ENCODE data around the gene TUBB4B. TPM values are rescaled to one million over a fixed set of nuclear protein-coding genes. Genes with fewer than 3 reads are reported as not detected.
A peak's percentile ranks its signal among the peaks of the same experiment; 100 is the strongest.

TUBB4B gene
- total RNA-seq, 2 donors from 2014 or later: 332 to 432 TPM

DNA sequence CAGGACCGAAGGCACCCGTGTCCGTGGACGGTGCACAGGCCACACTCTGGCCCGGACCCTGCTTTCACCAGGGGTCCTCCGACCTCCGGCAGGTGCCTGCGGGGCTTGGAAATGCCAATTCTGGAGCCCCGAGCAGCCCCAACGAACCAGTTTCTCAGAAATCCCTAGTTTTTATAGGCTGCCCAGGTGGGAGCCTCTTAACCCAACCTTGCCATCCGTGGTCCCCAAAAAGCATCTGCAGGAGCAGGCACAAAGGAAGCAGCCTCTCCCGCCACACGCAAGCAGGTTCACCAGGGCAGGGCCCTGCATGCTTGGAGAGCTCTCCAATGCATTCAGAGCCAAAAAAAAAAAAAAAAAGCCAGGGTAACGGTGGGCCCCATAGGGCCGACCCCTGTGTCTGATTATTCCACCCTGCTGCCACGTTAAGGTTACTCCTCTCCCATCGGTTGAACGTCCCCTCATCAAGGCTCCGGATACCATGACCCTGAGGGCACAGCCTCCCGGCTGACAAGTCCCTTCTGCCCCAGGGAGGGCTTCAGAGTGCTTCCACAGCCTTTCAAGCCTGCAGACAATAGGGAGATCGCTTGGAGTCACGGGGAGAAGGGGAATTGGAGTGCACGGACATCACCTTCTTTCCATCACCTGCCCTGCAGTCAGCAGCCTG, 39.8 kb upstream of the TUBB4B start:
- DNase-seq (ENCODE audit: low spot score) (no peak), ATAC-seq (no peak)
- H3K27me3 Mint-ChIP-seq: no peaks in the 10 kb centered on the region
- H3K4me1 Mint-ChIP-seq (ENCODE audit: low read depth in 2 of 2): peaks cover 22 to 24% of the 10 kb centered on the region in 2 donors
- peaks cover under 1% of the 10 kb centered on the region for H3K36me3 Mint-ChIP-seq
- peak overlapping the region; percentile 80 for H3K4me3 Mint-ChIP-seq
- H3K27ac Mint-ChIP-seq: peak overlapping the region; percentile 77 to 78
- no peaks in the 10 kb centered on the region for H3K9me3 Mint-ChIP-seq

DNA sequence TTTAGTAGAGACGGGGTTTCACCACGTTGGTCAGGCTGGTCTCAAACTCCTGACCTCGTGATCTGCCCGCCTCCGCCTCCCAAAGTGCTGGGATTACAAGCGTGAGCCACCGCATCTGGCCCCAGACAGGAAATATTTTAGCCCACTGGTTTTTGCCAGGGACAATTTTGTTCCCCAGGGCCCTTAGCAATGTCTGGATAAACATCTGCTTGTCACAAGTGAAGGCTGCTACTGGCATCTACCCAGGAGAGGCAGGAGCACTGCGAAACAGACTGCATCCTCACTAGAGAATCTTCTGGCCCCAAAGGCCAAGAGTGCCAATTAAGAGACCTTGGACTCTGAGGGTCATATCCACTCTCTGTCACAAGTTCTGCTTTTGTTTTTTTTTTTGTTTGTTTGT, 38.1 kb upstream of the TUBB4B start:
- Mint-ChIP-seq H3K9me3 (no peaks in the 10 kb centered on the region), H3K4me3 (no peak overlapping the region), H3K27ac (no peak overlapping the region), H3K36me3 (peaks cover 14% of the 10 kb centered on the region), H3K27me3 (no peaks in the 10 kb centered on the region), H3K4me1 (ENCODE audit: low read depth in 2 of 2) (peaks cover 37 to 38% of the 10 kb centered on the region in 2 donors)
- no peak for DNase-seq (ENCODE audit: low spot score)
- no peak for ATAC-seq

DNA sequence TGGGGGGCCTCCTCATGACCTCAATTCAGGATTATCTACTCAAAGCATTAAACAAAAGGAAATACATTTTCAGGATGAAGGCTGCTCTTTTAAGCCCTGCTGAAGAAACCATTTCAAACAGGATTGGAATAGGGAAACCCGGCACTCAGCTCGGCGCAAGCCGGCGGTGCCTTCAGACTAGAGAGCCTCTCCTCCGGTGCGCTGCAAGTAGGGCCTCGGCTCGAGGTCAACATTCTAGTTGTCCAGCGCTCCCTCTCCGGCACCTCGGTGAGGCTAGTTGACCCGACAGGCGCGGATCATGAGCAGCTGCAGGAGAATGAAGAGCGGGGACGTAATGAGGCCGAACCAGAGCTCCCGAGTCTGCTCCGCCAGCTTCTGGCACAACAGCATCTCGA, 36.4 kb upstream of the TUBB4B start:
- H3K27me3 Mint-ChIP-seq: no peaks in the 10 kb centered on the region
- peaks cover 38 to 41% of the 10 kb centered on the region in 2 donors for H3K4me1 Mint-ChIP-seq (ENCODE audit: low read depth in 2 of 2)

DNA sequence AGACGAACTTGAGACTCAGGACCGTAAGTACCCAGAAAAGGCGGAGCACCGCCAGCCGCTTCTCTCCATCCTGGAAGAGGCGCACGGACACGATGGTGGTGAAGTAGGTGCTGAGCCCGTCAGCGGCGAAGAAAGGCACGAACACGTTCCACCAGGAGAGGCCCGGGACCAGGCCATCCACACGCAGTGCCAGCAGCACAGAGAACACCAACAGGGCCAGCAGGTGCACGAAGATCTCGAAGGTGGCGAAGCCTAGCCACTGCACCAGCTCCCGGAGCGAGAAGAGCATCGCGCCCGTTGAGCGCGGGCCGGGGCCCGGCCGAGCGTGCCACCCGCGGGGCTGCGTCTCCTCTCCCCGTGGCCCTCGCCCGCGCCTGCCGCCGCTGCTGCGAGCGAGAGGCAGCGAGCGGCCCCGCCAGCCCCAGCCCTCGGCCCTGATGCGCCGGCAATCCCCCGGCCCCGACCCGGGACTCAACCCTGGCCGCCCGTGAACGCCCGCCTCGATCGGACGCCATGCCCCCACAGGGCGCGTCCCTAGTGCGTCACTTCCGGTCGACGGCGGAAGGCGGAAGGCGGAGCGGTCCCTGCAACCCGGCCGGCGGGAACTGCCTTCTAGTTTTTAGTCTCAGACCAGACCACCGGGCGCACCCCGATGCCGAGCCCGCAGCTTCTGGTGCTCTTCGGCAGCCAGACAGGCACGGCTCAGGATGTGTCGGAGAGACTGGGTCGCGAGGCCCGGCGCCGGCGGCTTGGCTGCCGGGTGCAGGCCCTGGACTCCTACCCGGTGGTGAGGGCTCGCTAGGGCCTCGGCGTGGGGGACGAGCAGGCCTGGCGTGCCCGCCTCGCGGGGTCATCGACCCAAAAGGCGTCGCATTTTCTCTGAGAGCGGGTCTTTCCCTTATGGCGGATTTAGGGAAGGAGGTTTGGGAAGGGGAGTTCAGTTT, 35.7 kb upstream of the TUBB4B start, which contains the start of the genes NDOR1 and TMEM203:
NDOR1 (plus strand) TSS at position 575 of the 944 bp plus-strand sequence; CDS start at position 653, 78 bp downstream.
TMEM203 (minus strand) TSS at position 523 of the 944 bp plus-strand sequence; CDS start at position 289, 234 bp downstream.
- H3K4me1 Mint-ChIP-seq (ENCODE audit: low read depth in 2 of 2): peaks cover 38 to 41% of the 10 kb centered on the region in 2 donors
- H3K4me3 Mint-ChIP-seq: peak within 1 kb of the TSS; percentile 95
- H3K27ac Mint-ChIP-seq: peak within 1 kb of the TSS; percentile 90 to 93
- no peaks in the 10 kb centered on the region for H3K9me3 Mint-ChIP-seq
- no peaks in the 10 kb centered on the region for H3K27me3 Mint-ChIP-seq
- ATAC-seq (peak; percentile 67 to 72), DNase-seq (ENCODE audit: low spot score) (peak; percentile 95)
- H3K36me3 Mint-ChIP-seq: peaks cover 14% of the 10 kb centered on the region

More for the DNA sequence above, 36.4 kb upstream of the TUBB4B start:
- DNase-seq (ENCODE audit: low spot score): no peak
- Mint-ChIP-seq H3K27ac (peak overlapping the region; percentile 90 to 93), H3K36me3 (peaks cover 14% of the 10 kb centered on the region), H3K4me3 (peak overlapping the region; percentile 95), H3K9me3 (no peaks in the 10 kb centered on the region)
- ATAC-seq: no peak

DNA sequence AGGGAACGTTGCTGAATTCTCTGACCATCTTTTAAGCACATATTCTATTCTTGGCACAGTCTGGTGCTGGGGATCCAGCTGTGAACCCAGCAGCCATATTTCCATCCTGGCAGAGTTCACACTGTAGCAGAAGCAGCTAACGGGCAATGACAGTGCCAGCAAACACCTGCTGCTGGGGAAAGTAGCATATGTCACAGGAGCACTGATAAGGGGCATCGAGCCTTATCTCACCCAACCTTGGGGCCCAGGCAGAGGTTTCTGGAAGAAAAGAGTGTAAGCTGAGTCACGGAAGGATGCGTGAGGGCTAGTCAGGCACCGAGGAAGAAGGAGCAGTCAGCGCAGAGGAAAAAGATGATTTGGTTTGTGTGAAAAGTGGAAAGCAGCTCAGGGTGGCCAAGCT, 34.5 kb upstream of the TUBB4B start:
- Mint-ChIP-seq H3K4me1 (ENCODE audit: low read depth in 2 of 2) (peaks cover 38 to 46% of the 10 kb centered on the region in 2 donors), H3K4me3 (peak overlapping the region; percentile 95), H3K27me3 (no peaks in the 10 kb centered on the region), H3K9me3 (no peaks in the 10 kb centered on the region), H3K36me3 (peaks cover 14% of the 10 kb centered on the region), H3K27ac (peak overlapping the region; percentile 90 to 93)
- no peak for DNase-seq (ENCODE audit: low spot score)
- ATAC-seq: no peak

DNA sequence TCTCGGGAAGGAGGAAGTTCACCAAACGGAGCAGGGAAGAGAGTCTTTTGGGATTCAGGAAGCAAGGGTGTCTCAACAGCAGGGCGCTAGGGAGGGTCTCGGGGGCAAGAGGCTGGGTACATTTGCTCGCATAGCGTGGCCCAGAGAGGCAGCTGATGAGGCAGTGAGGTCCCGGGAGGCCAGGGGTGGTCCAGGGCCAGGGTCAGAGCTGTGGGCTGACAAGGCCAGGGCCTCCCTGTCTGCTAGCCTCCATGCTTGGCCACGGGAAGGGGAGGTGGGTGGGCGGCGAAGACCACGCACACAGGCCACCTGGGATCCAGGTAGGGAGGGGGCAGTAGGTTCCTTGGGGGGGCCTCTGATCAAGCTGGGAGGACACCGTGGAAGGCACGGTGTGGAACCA, 29.6 kb upstream of the TUBB4B start:
- H3K36me3 Mint-ChIP-seq: peaks cover 12% of the 10 kb centered on the region
- no peak overlapping the region for H3K4me3 Mint-ChIP-seq
- H3K9me3 Mint-ChIP-seq: no peaks in the 10 kb centered on the region
- ATAC-seq: no peak
- no peak for DNase-seq (ENCODE audit: low spot score)
- peaks cover 12 to 22% of the 10 kb centered on the region in 2 donors for H3K4me1 Mint-ChIP-seq (ENCODE audit: low read depth in 2 of 2)
- H3K27ac Mint-ChIP-seq: no peak overlapping the region
- H3K27me3 Mint-ChIP-seq: no peaks in the 10 kb centered on the region

DNA sequence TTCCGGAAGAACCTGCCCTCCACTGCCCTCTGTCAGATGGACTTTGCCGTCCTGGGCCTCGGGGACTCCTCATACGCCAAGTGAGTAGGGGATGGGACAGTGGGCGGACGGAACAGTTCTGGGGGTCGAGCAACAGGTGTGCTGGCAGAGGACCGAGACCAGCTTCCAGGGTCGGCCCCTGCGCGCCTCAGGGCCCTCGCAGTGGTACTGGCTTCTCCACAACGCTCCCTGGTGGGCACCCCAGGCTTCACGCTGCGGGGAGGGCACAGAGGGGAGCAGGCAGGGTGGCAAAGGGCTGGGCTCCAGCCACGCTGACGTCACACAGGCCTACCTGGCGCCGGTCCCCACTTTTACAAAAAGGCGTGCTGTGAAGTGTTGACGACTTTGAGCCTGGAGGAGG, 28.6 kb upstream of the TUBB4B start:
- Mint-ChIP-seq H3K27ac (no peak overlapping the region), H3K9me3 (no peaks in the 10 kb centered on the region), H3K4me1 (ENCODE audit: low read depth in 2 of 2) (peaks cover 2 to 12% of the 10 kb centered on the region in 2 donors), H3K27me3 (no peaks in the 10 kb centered on the region), H3K36me3 (peaks cover 2% of the 10 kb centered on the region), H3K4me3 (no peak overlapping the region)
- ATAC-seq (no peak), DNase-seq (ENCODE audit: low spot score) (no peak)

DNA sequence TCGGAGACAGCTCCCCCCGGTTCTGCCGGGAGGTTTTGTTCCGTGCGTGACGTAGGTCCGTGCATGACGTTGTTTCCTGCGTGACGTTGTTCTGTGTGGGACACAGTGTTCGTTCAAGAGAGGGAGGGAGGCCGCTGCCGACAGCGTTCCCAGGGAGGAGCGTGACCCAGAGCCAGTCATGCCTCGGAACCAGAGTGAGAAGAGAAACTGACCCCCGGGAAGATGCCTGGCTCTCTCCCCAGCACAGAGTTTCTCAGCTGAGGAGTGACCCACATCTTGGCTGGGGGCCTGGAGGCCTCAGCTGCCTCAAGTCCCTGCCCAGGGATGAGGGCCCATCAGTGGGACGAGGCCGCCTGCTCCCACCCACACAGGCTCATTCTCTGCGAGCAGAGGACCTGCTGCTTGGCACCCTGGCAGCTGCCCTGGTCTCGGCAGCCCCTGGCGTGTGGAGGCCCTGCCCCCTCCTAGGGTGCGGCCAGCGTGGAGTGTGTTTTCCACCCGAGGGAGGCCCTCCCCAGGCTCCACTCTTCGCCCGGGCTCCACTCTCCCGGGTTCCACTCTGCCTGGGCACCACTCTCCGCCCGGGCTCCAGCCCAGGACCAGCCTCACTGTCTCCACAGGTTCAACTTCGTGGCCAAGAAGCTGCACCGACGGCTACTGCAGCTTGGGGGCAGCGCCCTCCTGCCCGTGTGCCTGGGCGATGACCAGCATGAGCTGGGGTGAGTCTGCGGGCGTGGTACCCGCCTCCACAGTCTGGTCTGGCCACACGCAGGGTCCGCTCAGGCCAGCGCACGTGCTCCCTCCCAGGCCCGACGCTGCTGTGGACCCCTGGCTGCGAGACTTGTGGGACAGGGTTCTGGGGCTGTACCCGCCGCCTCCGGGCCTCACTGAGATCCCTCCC, 27.7 kb upstream of the TUBB4B start:
- Mint-ChIP-seq H3K9me3 (no peaks in the 10 kb centered on the region), H3K27ac (no peak overlapping the region), H3K36me3 (no peaks in the 10 kb centered on the region), H3K4me1 (ENCODE audit: low read depth in 2 of 2) (peaks cover 0 to 9% of the 10 kb centered on the region in 2 donors), H3K27me3 (no peaks in the 10 kb centered on the region), H3K4me3 (no peak overlapping the region)
- no peak for ATAC-seq
- DNase-seq (ENCODE audit: low spot score): no peak

DNA sequence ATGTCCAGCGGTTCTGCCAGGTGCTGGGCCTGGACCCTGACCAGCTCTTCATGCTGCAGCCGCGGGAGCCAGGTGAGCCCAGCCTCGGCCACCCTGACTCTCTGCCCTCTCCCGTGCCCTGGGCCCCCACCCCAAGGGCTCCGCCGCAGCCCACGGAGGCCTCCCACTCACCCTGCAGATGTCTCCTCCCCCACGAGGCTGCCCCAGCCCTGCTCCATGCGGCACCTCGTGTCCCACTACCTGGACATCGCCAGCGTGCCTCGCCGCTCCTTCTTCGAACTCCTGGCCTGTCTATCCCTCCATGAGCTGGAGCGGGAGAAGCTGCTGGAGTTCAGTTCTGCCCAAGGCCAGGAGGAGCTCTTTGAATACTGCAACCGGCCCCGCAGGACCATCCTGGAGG, 26.5 kb upstream of the TUBB4B start:
- Mint-ChIP-seq H3K36me3 (no peaks in the 10 kb centered on the region), H3K4me1 (ENCODE audit: low read depth in 2 of 2) (peaks cover 0 to 5% of the 10 kb centered on the region in 2 donors), H3K9me3 (no peaks in the 10 kb centered on the region), H3K27ac (no peak overlapping the region), H3K27me3 (no peaks in the 10 kb centered on the region), H3K4me3 (no peak overlapping the region)
- DNase-seq (ENCODE audit: low spot score) (no peak), ATAC-seq (no peak)

DNA sequence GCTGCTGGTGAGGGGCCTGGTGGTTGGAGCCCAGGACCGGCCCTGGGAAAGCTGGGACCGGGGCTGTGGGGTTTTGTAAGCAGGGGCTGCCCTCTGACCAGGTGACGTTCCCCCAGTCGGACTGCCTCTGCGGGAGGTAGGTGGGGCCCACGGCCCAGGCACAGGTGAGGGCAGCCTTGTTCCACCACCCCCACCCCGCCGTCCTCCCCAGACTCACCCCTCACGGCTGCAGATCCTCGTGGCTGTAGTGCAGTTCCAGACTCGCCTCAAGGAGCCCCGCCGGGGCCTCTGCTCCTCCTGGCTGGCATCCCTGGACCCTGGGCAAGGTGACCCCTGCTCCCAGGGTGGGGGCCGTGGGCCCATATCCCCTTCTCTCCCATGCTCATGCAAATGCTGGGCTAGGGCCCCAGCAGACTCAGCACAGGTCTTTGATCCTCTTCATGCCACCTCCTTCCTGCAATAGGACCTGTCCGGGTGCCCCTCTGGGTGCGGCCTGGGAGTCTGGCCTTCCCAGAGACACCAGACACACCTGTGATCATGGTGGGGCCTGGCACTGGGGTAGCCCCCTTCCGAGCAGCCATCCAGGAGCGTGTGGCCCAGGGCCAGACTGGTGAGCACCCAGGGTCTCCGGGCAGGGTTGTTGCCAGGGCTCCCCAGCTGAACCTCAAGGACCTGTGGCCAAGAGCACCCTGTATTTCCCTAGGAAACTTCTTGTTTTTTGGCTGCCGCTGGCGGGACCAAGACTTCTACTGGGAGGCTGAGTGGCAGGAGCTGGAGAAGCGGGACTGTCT, 25.7 kb upstream of the TUBB4B start:
- DNase-seq (ENCODE audit: low spot score) (no peak), ATAC-seq (no peak)
- H3K4me3 Mint-ChIP-seq: no peak overlapping the region
- no peaks in the 10 kb centered on the region for H3K27me3 Mint-ChIP-seq
- H3K9me3 Mint-ChIP-seq: no peaks in the 10 kb centered on the region
- no peaks in the 10 kb centered on the region for H3K36me3 Mint-ChIP-seq
- peaks cover 0 to 5% of the 10 kb centered on the region in 2 donors for H3K4me1 Mint-ChIP-seq (ENCODE audit: low read depth in 2 of 2)
- H3K27ac Mint-ChIP-seq: no peak overlapping the region

DNA sequence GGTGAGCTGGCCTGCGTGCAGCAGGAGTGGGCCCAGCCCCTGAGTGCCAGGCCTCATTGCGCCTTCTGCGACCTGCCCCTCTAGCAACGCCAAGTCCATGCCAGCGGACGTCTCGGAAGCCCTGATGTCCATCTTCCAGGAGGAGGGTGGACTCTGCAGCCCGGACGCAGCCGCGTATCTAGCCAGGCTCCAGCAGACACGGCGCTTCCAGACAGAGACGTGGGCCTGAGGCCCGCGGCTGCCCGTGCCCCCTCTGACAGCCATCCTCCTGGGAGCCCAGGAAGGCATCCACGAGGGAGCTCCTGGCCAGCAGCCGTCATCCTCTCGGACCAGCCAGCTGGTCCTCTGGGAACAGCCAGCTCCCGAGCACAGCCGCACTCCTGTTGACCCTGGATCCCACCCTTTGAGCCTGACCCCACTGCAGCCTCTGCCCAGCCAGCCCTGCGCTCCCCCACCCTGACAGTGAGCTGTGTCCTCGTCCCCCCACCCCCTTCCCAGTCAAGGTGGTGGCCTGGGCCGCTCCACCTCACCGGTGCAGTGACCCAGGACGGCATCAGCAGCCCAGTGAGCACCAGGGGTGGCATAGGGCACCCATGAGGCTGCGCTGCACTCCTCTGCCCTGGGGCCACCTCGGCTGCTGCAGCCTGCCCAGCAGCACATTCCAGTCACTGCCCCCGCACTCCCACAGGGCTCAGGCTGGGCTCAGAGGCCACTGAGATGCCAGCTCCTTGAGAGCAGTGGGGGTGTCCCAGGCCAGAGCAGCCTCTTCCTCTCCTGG, 24.7 kb upstream of the TUBB4B start:
- no peaks in the 10 kb centered on the region for H3K36me3 Mint-ChIP-seq
- DNase-seq (ENCODE audit: low spot score) (no peak), ATAC-seq (no peak)
- no peaks in the 10 kb centered on the region for H3K27me3 Mint-ChIP-seq
- H3K4me3 Mint-ChIP-seq: no peak overlapping the region
- peaks cover 0 to under 1% of the 10 kb centered on the region in 2 donors for H3K4me1 Mint-ChIP-seq (ENCODE audit: low read depth in 2 of 2)
- no peak overlapping the region for H3K27ac Mint-ChIP-seq
- no peaks in the 10 kb centered on the region for H3K9me3 Mint-ChIP-seq
